ENCODE results near the gene CCDC107.

DNA sequence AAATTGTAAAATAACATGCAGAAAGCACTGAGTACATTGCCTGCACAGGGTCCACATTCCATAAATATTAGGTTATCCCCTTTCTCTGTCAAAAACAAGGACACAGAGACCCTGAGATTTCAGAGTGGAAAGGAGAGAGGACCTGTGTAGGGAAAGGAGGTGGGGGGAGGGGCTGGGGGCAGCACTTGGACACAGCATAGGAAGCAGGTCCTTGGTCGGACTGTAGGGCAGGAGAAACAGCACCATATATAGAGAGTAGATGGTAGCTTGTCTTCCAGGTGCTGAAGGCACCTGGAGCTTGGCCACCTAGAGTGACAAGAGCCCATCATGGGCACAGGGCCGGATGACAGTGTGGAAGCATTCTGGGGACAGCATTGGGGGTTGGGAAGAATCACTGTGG lies 29.2 kb downstream of the CCDC107 start:
- TF ChIP-seq, protein P1, sequence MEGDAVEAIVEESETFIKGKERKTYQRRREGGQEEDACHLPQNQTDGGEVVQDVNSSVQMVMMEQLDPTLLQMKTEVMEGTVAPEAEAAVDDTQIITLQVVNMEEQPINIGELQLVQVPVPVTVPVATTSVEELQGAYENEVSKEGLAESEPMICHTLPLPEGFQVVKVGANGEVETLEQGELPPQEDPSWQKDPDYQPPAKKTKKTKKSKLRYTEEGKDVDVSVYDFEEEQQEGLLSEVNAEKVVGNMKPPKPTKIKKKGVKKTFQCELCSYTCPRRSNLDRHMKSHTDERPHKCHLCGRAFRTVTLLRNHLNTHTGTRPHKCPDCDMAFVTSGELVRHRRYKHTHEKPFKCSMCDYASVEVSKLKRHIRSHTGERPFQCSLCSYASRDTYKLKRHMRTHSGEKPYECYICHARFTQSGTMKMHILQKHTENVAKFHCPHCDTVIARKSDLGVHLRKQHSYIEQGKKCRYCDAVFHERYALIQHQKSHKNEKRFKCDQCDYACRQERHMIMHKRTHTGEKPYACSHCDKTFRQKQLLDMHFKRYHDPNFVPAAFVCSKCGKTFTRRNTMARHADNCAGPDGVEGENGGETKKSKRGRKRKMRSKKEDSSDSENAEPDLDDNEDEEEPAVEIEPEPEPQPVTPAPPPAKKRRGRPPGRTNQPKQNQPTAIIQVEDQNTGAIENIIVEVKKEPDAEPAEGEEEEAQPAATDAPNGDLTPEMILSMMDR (IDR thresholded peaks at IDR 0.05): no peak
- TF ChIP-seq POLR2A (IDR thresholded peaks at IDR 0.05) (no peak), EP300 (IDR thresholded peaks at IDR 0.05) (no peak)

All from ovary (tissue), 3 donors.